HEK293T (cell line): ENCODE measurements around the gene MAPKAPK5.
"Not testable (repeated sequence)": the region's sequence is repeated elsewhere in the genome, so short reads cannot be mapped to it uniquely, and the experiment has no call there.

Experiments
- CTCF ChIA-PET: fragments of 350-600 bp; formaldehyde crosslinking; extraction: SDS; loops from one replicate; lab custom pipeline; 2021; ENCODE audit warnings: antibody characterized with exemption, inconsistent platforms; lab: Yijun Ruan, JAX
- POLR2A ChIA-PET: fragments of 350-600 bp; formaldehyde crosslinking; extraction: SDS; loops from one replicate; lab custom pipeline; 2020; ENCODE audit warnings: antibody characterized with exemption, inconsistent platforms; lab: Yijun Ruan, JAX
- DNase-seq: peaks from one replicate; pipeline ENCODE4 v3.0.0; 2012; ENCODE audit warnings: mixed read lengths; ENCODE audit errors: extremely low spot score
- ARNT ChIP-seq: fragments of 450-650 bp; IDR thresholded peaks from 2 replicates; pipeline ENCODE4 v1.6.1; 2017; ENCODE audit warnings: mild to moderate bottlenecking
- BHLHE40 ChIP-seq: fragments of 450-650 bp; IDR thresholded peaks from 2 replicates; pipeline ENCODE4 v1.6.1; 2016; ENCODE audit warnings: mild to moderate bottlenecking, moderate library complexity, borderline replicate concordance
- CTBP1 ChIP-seq: fragments of 450-650 bp; IDR thresholded peaks from 2 replicates; pipeline ENCODE4 v1.6.1; 2016; ENCODE audit warnings: borderline replicate concordance
- ELF4 ChIP-seq: fragments of 450-650 bp; IDR thresholded peaks from 2 replicates; pipeline ENCODE4 v1.6.1; 2017; ENCODE audit warnings: antibody characterized with exemption
- FOXA1 ChIP-seq: fragments of 450-650 bp; IDR thresholded peaks from 2 replicates; pipeline ENCODE4 v1.6.1; 2016; ENCODE audit warnings: mild to moderate bottlenecking
- FOXK2 ChIP-seq: fragments of 450-650 bp; IDR thresholded peaks from 2 replicates; pipeline ENCODE4 v1.6.1; 2016; ENCODE audit warnings: mild to moderate bottlenecking
- FOXM1 ChIP-seq: fragments of 450-650 bp; IDR thresholded peaks from 2 replicates; pipeline ENCODE4 v1.6.1; 2017; ENCODE audit warnings: mild to moderate bottlenecking, borderline replicate concordance
- HDGF ChIP-seq: fragments of 450-650 bp; IDR thresholded peaks from 2 replicates; pipeline ENCODE4 v1.6.1; 2017; ENCODE audit warnings: antibody characterized with exemption, borderline replicate concordance
- L3MBTL2 ChIP-seq: fragments of 450-650 bp; conservative IDR thresholded peaks from 2 replicates; pipeline ENCODE4 v1.6.1; 2016; ENCODE audit warnings: mild to moderate bottlenecking
- LEF1 ChIP-seq: fragments of 450-650 bp; IDR thresholded peaks from 2 replicates; pipeline ENCODE4 v1.6.1; 2017; ENCODE audit warnings: mild to moderate bottlenecking, borderline replicate concordance
- NFRKB ChIP-seq: fragments of 450-650 bp; IDR thresholded peaks from 2 replicates; pipeline ENCODE4 v1.6.1; 2016; ENCODE audit warnings: mild to moderate bottlenecking, moderate library complexity
- PKNOX1 ChIP-seq: fragments of 450-650 bp; IDR thresholded peaks from 2 replicates; pipeline ENCODE4 v1.6.1; 2016
- SP1 ChIP-seq: fragments of 450-650 bp; IDR thresholded peaks from 2 replicates; pipeline ENCODE4 v1.6.1; 2017
- SUZ12 ChIP-seq: fragments of 450-650 bp; IDR thresholded peaks from 2 replicates; pipeline ENCODE4 v1.6.1; 2016; ENCODE audit warnings: mild to moderate bottlenecking
- TARDBP ChIP-seq: fragments of 450-650 bp; IDR thresholded peaks from 2 replicates; pipeline ENCODE4 v1.6.1; 2016
- ZNF384 ChIP-seq: fragments of 450-650 bp; IDR thresholded peaks from 2 replicates; pipeline ENCODE4 v1.6.1; 2016

MAPKAPK5 gene

GRCh38 chr12:111819191-111820158, 22.6 kb upstream of the MAPKAPK5 start:
- POLR2A ChIA-PET: interaction anchor here (1.1 kb wide), 1 partner anchor 134 kb away, joined by 3 read pairs; the partner anchor contains the start of genes ACAD10 and BRAP
- CTCF ChIA-PET: interaction anchor here (0.6 kb wide), 2 partner anchors 85 to 393 kb away, joined by 3 to 7 read pairs; no protein-coding TSS in a partner anchor
- TF ChIP-seq SUZ12 (no peak), FOXM1 (no peak), ZNF384 (no peak), TARDBP (no peak), FOXA1 (no peak), L3MBTL2 (no peak), BHLHE40 (no peak), NFRKB (no peak), HDGF (no peak), FOXK2 (no peak)
- DNase-seq: no peak

GRCh38 chr12:111820828-111821227, 21.2 kb upstream of the MAPKAPK5 start:
- POLR2A ChIA-PET, CTCF ChIA-PET: not testable (repeated sequence)

GRCh38 chr12:111822886-111823285, 19.1 kb upstream of the MAPKAPK5 start:
- ChIA-PET POLR2A (interaction anchor here (1.7 kb wide), 1 partner anchor 19 kb away, joined by 5 read pairs; the partner anchor contains the start of gene MAPKAPK5), CTCF (interaction anchor here (1.1 to 1.6 kb wide), 2 partner anchors 8 to 10 kb away, joined by 3 to 7 read pairs; no protein-coding TSS in a partner anchor)
- TF ChIP-seq NFRKB (no peak), TARDBP (no peak)
- DNase-seq: no peak

More at GRCh38 chr12:111820828-111821227, 21.2 kb upstream of the MAPKAPK5 start:
- not testable (repeated sequence) for DNase-seq

- ChIA-PET POLR2A (interaction anchor here (1.7 kb wide), 1 partner anchor 18 kb away, joined by 5 read pairs; the partner anchor contains the start of gene MAPKAPK5), CTCF (interaction anchor here (1.6 kb wide), 1 partner anchor 11 kb away, joined by 7 read pairs; no protein-coding TSS in a partner anchor)
- DNase-seq: no peak
These were observed 18.1 kb upstream of the MAPKAPK5 start for GRCh38 chr12:111823891-111824290.

GRCh38 chr12:111824312-111824711, 17.7 kb upstream of the MAPKAPK5 start:
- DNase-seq, CTCF ChIA-PET: not testable (repeated sequence)
- POLR2A ChIA-PET: interaction anchor here (1.7 kb wide), 1 partner anchor 17 kb away, joined by 5 read pairs; the partner anchor contains the start of gene MAPKAPK5

More at GRCh38 chr12:111823891-111824290, 18.1 kb upstream of the MAPKAPK5 start:
- no peak for TF ChIP-seq ELF4
- no peak for TF ChIP-seq PKNOX1
- no peak for TF ChIP-seq FOXA1
- no peak for TF ChIP-seq FOXM1
- no peak for TF ChIP-seq NFRKB

GRCh38 chr12:111825509-111825908, 16.5 kb upstream of the MAPKAPK5 start:
- no peak for DNase-seq
- POLR2A ChIA-PET: no interaction called here
- CTCF ChIA-PET: no interaction called here
- TF ChIP-seq FOXK2: no peak
- TF ChIP-seq ZNF384: no peak
- TF ChIP-seq SP1: no peak
- TF ChIP-seq PKNOX1: no peak
- TF ChIP-seq TARDBP: no peak
- no peak for TF ChIP-seq L3MBTL2
- no peak for TF ChIP-seq FOXA1
- TF ChIP-seq HDGF: no peak
- TF ChIP-seq FOXM1: no peak
- TF ChIP-seq NFRKB: no peak
- no peak for TF ChIP-seq SUZ12
- no peak for TF ChIP-seq LEF1

- POLR2A ChIA-PET: interaction anchor here (0.8 kb wide), 1 partner anchor 14 kb away, joined by 3 read pairs; no protein-coding TSS in a partner anchor
- TF ChIP-seq BHLHE40 (no peak), NFRKB (no peak), ELF4 (no peak), FOXK2 (no peak), ARNT (no peak), SP1 (no peak), ZNF384 (no peak), TARDBP (no peak), LEF1 (no peak), CTBP1 (no peak), PKNOX1 (no peak), L3MBTL2 (no peak), FOXM1 (no peak), SUZ12 (no peak), HDGF (no peak), FOXA1 (no peak)
- no peak for DNase-seq
- CTCF ChIA-PET: interaction anchor here (0.8 kb wide), 1 partner anchor 14 kb away, joined by 3 read pairs; no protein-coding TSS in a partner anchor
These were observed 15.7 kb upstream of the MAPKAPK5 start for GRCh38 chr12:111826316-111826715.
